Measurements from ENCODE around the gene TECPR1.

Gene TECPR1

GRCh38 chr7:98251601-98252424 lies at the start of gene TECPR1:
Gene TECPR1, minus strand, starts transcription at chr7:98252232. Its CDS starts 6,086 bp downstream, at chr7:98246146.
- peak; percentile 57 to 66 for DNase-seq (ENCODE audit: low read depth in 2 of 2, low spot score in 1 of 2)

- DNase-seq (ENCODE audit: low read depth in 2 of 2, low spot score in 1 of 2) = no peak
Observed at GRCh38 chr7:98300595-98301372, 48.8 kb upstream of the TECPR1 start.

GRCh38 chr7:98297626-98298286 lies 45.7 kb upstream of the TECPR1 start:
- DNase-seq (ENCODE audit: low read depth in 2 of 2, low spot score in 1 of 2) = no peak

GRCh38 chr7:98296833-98297232 lies 44.8 kb upstream of the TECPR1 start:
- DNase-seq (ENCODE audit: low read depth in 2 of 2, low spot score in 1 of 2) = no peak

- DNase-seq (ENCODE audit: low read depth in 2 of 2, low spot score in 1 of 2) = no peak
Observed at GRCh38 chr7:98295467-98296192, 43.6 kb upstream of the TECPR1 start.

GRCh38 chr7:98294798-98295382 lies 42.9 kb upstream of the TECPR1 start:
- DNase-seq (ENCODE audit: low read depth in 2 of 2, low spot score in 1 of 2) = no peak

GRCh38 chr7:98294326-98294725 lies 42.3 kb upstream of the TECPR1 start:
- DNase-seq (ENCODE audit: low read depth in 2 of 2, low spot score in 1 of 2) = no peak

GRCh38 chr7:98293746-98294145 lies 41.7 kb upstream of the TECPR1 start:
- DNase-seq (ENCODE audit: low read depth in 2 of 2, low spot score in 1 of 2) = no peak

GRCh38 chr7:98293265-98293664 lies 41.2 kb upstream of the TECPR1 start:
- DNase-seq (ENCODE audit: low read depth in 2 of 2, low spot score in 1 of 2) = no peak

GRCh38 chr7:98291717-98292116 lies 39.7 kb upstream of the TECPR1 start:
- no peak for DNase-seq (ENCODE audit: low read depth in 2 of 2, low spot score in 1 of 2)

GRCh38 chr7:98289333-98289875 lies 37.4 kb upstream of the TECPR1 start:
- no peak for DNase-seq (ENCODE audit: low read depth in 2 of 2, low spot score in 1 of 2)

- DNase-seq (ENCODE audit: low read depth in 2 of 2, low spot score in 1 of 2) = no peak
Observed at GRCh38 chr7:98288064-98288823, 36.2 kb upstream of the TECPR1 start.

- no peak for DNase-seq (ENCODE audit: low read depth in 2 of 2, low spot score in 1 of 2)
Observed at GRCh38 chr7:98287486-98287959, 35.5 kb upstream of the TECPR1 start.

GRCh38 chr7:98286701-98287485 lies 34.9 kb upstream of the TECPR1 start:
- DNase-seq (ENCODE audit: low read depth in 2 of 2, low spot score in 1 of 2) = no peak

- no peak for DNase-seq (ENCODE audit: low read depth in 2 of 2, low spot score in 1 of 2)
Observed at GRCh38 chr7:98286093-98286539, 34.1 kb upstream of the TECPR1 start.

- DNase-seq (ENCODE audit: low read depth in 2 of 2, low spot score in 1 of 2) = no peak
Observed at GRCh38 chr7:98285157-98286092, 33.4 kb upstream of the TECPR1 start.

- no peak for DNase-seq (ENCODE audit: low read depth in 2 of 2, low spot score in 1 of 2)
Observed at GRCh38 chr7:98284335-98285036, 32.5 kb upstream of the TECPR1 start.

All from stimulated activated CD8-positive, alpha-beta memory T cell treated with anti-CD3 and anti-CD28 coated beads, Interleukin-4, amount 100 ng/mL, for 4 hours (primary cell).